Measurements from ENCODE around the gene ZNF618. TPM values are rescaled to one million over a fixed set of nuclear protein-coding genes. Genes with fewer than 3 reads are reported as not detected.

ZNF618 gene
- total RNA-seq, 2 donors from 2014 or later: 16.6 to 24.9 TPM

DNA sequence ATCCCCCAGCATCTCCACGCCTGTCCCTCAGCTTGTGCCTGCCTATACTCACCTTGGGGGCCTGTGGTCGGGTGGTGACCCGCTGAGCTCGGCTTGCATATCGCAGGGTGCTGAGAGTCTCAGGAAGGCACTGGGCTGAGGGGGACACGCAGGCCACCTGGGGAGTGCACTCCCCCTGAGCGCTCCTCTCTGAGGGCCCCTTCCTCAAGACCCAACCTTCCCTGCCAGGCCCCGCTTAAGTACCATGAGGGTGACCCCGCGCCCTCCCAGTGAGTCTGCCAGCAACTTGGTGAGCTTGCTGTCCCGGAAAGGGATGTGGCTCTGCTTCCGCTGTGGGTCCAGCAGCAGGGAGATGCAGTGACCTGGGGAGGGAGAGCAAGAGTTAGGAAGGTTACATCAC, 218.9 kb downstream of the ZNF618 start:
- Histone ChIP-seq H3K4me1 (ENCODE audit: control insufficient read depth in 1 of 2, low read depth in 2 of 2) (peaks cover 4 to 7% of the 10 kb centered on the region in 2 donors), H3K9me3 (no peaks in the 10 kb centered on the region), H3K27ac (no peak overlapping the region), H3K4me3 (no peak overlapping the region), H3K27me3 (replicated peaks; ENCODE audit: insufficient read depth) (no peaks in the 10 kb centered on the region), H3K36me3 (no peaks in the 10 kb centered on the region)
- TF ChIP-seq CTCF (IDR thresholded peaks at IDR 0.05): no peak
- DNase-seq (ENCODE audit: low spot score) (no peak), ATAC-seq (ENCODE audit: insufficient number of reproducible peaks, low FRiP score, low read depth) (no peak)

DNA sequence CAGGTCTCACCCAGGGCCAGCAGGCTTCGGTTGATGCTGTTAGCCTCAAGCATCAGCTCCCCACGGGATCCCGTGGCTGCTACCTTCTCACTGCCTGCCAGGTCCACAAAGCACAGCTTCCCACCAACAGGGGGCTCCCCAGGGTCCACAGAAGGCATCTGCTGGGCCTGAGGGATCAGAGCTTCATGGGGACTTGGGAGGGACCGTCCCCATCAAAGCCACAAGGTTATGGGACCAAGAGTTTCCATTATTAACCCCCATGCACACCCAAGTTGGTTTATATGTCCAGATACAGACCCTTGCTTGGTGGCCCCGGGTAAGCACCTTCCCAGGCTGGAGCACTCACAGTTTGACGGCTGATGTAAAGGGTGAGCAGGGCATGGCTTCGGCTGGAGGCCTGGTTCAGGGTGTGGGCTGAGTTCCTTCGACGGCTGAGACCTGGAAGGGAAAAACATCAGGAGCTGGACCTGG, 220.0 kb downstream of the ZNF618 start:
- H3K27me3 ChIP-seq (replicated peaks; ENCODE audit: insufficient read depth): no peaks in the 10 kb centered on the region
- no peak overlapping the region for H3K27ac ChIP-seq
- DNase-seq (ENCODE audit: low spot score) (no peak), ATAC-seq (ENCODE audit: insufficient number of reproducible peaks, low FRiP score, low read depth) (no peak)
- H3K36me3 ChIP-seq: no peaks in the 10 kb centered on the region
- no peaks in the 10 kb centered on the region for H3K9me3 ChIP-seq
- no peak for TF ChIP-seq CTCF (IDR thresholded peaks at IDR 0.05)
- no peak overlapping the region for H3K4me3 ChIP-seq
- peaks cover 4 to 7% of the 10 kb centered on the region in 2 donors for H3K4me1 ChIP-seq (ENCODE audit: control insufficient read depth in 1 of 2, low read depth in 2 of 2)

GRCh38 chr9:114096866-114097612, 220.9 kb downstream of the ZNF618 start:
- peaks cover 4 to 7% of the 10 kb centered on the region in 2 donors for H3K4me1 ChIP-seq (ENCODE audit: control insufficient read depth in 1 of 2, low read depth in 2 of 2)
- H3K27ac ChIP-seq: no peak overlapping the region
- no peaks in the 10 kb centered on the region for H3K9me3 ChIP-seq
- DNase-seq (ENCODE audit: low spot score) (no peak), ATAC-seq (ENCODE audit: insufficient number of reproducible peaks, low FRiP score, low read depth) (no peak)
- H3K4me3 ChIP-seq: no peak overlapping the region
- H3K27me3 ChIP-seq (replicated peaks; ENCODE audit: insufficient read depth): no peaks in the 10 kb centered on the region
- no peaks in the 10 kb centered on the region for H3K36me3 ChIP-seq
- no peak for TF ChIP-seq CTCF (IDR thresholded peaks at IDR 0.05)

DNA sequence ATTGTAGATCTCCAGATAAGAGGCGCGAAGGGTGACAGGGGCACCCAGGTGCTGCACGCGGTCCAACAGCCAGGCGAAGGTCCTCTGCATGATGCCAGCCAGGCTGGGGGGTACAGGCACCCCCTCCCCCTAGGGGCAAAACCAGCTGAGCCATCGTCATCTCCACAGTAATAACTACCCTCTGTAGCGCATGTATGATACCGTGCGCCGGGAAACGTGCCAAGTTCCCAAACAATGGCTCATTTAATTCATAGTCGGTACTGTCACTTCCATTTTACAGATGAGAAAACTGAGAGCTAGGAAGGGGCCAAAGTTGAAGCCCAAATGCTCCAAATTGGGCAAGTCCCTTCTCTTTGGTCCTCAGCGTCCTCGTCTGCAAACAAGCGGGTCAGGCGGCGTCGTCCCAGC, 221.5 kb downstream of the ZNF618 start:
- no peak for TF ChIP-seq CTCF (IDR thresholded peaks at IDR 0.05)
- ATAC-seq (ENCODE audit: insufficient number of reproducible peaks, low FRiP score, low read depth) (no peak), DNase-seq (ENCODE audit: low spot score) (no peak)
- Histone ChIP-seq H3K9me3 (no peaks in the 10 kb centered on the region), H3K4me3 (peak overlapping the region; percentile 72), H3K4me1 (ENCODE audit: control insufficient read depth in 1 of 2, low read depth in 2 of 2) (peaks cover 4 to 7% of the 10 kb centered on the region in 2 donors), H3K27ac (no peak overlapping the region), H3K36me3 (no peaks in the 10 kb centered on the region), H3K27me3 (replicated peaks; ENCODE audit: insufficient read depth) (no peaks in the 10 kb centered on the region)

- no peaks in the 10 kb centered on the region for H3K36me3 ChIP-seq
Measured at GRCh38 chr9:114098021-114098935, 222.2 kb downstream of the ZNF618 start.

More at GRCh38 chr9:114098021-114098935, 222.2 kb downstream of the ZNF618 start:
- Histone ChIP-seq H3K27ac (no peak overlapping the region), H3K4me3 (peak overlapping the region; percentile 72), H3K9me3 (no peaks in the 10 kb centered on the region), H3K4me1 (ENCODE audit: control insufficient read depth in 1 of 2, low read depth in 2 of 2) (peaks cover 4 to 7% of the 10 kb centered on the region in 2 donors), H3K27me3 (replicated peaks; ENCODE audit: insufficient read depth) (no peaks in the 10 kb centered on the region)
- no peak for TF ChIP-seq CTCF (IDR thresholded peaks at IDR 0.05)
- DNase-seq (ENCODE audit: low spot score) (no peak), ATAC-seq (ENCODE audit: insufficient number of reproducible peaks, low FRiP score, low read depth) (no peak)

Measured in thoracic aorta (tissue), 2 donors.